ENCODE results near the gene STYXL2.

Gene STYXL2

DNA sequence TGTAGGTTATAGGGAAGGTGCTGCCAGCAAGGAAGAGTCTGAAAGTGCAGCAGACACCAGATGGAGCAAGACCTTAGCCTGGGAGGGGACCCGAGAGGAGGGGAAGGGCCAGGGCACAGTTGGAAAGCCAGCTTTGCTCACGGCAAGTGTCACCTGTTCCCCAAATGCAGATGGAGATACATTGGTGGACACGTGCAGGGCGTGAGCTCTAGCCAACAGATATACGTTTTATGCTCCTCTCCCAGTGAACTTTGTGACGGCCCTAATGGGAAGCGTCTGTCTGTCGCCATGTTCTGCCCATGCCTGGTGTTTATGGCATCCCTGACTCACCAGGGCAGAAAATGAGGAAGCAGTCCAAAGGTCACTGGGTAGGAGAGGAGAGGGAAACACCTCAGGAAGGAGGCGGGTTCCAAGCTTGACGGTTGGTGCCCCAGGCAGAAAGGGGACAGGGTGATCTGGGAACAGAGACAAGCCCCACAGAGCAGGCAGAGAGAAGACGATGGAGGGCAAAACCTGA lies 11.3 kb upstream of the STYXL2 start:
- TF ChIP-seq, protein P1, sequence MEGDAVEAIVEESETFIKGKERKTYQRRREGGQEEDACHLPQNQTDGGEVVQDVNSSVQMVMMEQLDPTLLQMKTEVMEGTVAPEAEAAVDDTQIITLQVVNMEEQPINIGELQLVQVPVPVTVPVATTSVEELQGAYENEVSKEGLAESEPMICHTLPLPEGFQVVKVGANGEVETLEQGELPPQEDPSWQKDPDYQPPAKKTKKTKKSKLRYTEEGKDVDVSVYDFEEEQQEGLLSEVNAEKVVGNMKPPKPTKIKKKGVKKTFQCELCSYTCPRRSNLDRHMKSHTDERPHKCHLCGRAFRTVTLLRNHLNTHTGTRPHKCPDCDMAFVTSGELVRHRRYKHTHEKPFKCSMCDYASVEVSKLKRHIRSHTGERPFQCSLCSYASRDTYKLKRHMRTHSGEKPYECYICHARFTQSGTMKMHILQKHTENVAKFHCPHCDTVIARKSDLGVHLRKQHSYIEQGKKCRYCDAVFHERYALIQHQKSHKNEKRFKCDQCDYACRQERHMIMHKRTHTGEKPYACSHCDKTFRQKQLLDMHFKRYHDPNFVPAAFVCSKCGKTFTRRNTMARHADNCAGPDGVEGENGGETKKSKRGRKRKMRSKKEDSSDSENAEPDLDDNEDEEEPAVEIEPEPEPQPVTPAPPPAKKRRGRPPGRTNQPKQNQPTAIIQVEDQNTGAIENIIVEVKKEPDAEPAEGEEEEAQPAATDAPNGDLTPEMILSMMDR (IDR thresholded peaks at IDR 0.05; ENCODE audit: unreplicated experiment in 3 of 3), result no peak
- Mint-ChIP-seq H3K9me3 (no peaks in the 10 kb centered on the region), H3K4me3 (no peak overlapping the region), H3K27me3 (ENCODE audit: low read depth) (peaks cover 9% of the 10 kb centered on the region), H3K36me3 (ENCODE audit: low read depth) (no peaks in the 10 kb centered on the region), H3K4me1 (peaks cover under 1% of the 10 kb centered on the region), H3K27ac (no peak overlapping the region)

DNA sequence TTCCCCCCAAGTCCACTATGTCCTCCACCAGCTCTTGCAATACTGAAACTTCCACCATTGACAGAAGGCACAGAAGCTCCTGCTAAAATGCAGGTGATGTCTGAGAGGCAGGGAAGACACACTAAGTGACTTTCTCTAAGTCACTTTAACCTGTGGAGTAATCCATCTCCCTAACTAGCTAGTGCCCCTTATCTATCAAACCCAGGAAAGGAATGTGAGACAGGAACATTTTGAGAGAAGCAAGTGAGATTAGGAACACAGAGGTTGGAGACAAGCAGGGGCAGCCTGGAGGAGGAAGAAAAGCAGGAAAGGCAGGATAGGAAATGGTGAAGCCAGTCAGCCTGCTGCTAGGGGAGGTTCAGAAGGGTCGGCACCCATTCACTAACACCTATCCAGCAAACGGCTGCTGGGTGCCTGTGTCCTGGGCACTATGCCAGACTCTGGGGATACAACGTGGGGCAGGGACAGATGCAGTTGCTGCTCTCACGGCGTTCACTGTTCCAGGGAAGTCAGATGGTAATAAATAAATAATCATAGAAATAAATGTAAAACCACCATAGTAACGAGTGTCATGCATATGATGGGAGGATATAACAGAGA lies 10.7 kb upstream of the STYXL2 start:
- TF ChIP-seq, protein P1 (IDR thresholded peaks at IDR 0.05; ENCODE audit: unreplicated experiment in 3 of 3), result no peak

DNA sequence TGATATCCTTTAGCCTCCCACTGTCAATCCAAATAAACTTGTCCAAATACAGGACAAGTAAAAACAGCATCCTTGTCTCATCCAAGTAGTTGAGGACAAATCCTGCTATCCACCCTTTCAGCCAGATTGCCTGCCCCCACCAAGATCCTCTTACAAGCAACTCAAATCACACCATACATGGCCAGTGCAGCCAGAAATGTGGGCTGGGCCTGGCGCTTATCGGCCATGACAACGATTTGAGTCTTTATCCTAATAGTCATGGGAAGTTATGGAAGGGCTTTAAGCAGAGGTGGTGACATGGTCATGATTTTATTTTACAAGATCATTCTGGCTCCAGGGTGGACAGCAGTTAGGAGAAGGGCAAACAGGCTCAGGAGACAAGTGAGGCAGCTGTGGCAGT lies 10.0 kb upstream of the STYXL2 start:
- Mint-ChIP-seq H3K27me3 (ENCODE audit: low read depth) (peaks cover 9% of the 10 kb centered on the region), H3K4me1 (no peaks in the 10 kb centered on the region), H3K36me3 (ENCODE audit: low read depth) (no peaks in the 10 kb centered on the region), H3K27ac (no peak overlapping the region), H3K4me3 (no peak overlapping the region), H3K9me3 (no peaks in the 10 kb centered on the region)
- TF ChIP-seq, protein P1 (IDR thresholded peaks at IDR 0.05; ENCODE audit: unreplicated experiment in 3 of 3), result no peak

More for the DNA sequence above, 10.7 kb upstream of the STYXL2 start:
- Mint-ChIP-seq H3K27me3 (ENCODE audit: low read depth) (peaks cover 9% of the 10 kb centered on the region), H3K4me3 (no peak overlapping the region), H3K36me3 (ENCODE audit: low read depth) (no peaks in the 10 kb centered on the region), H3K9me3 (no peaks in the 10 kb centered on the region), H3K4me1 (no peaks in the 10 kb centered on the region), H3K27ac (no peak overlapping the region)

- Mint-ChIP-seq H3K27ac (no peak overlapping the region), H3K4me1 (no peaks in the 10 kb centered on the region), H3K4me3 (no peak overlapping the region), H3K9me3 (no peaks in the 10 kb centered on the region), H3K36me3 (ENCODE audit: low read depth) (no peaks in the 10 kb centered on the region), H3K27me3 (ENCODE audit: low read depth) (peaks cover 9% of the 10 kb centered on the region)
- TF ChIP-seq, protein P1 (IDR thresholded peaks at IDR 0.05; ENCODE audit: unreplicated experiment in 3 of 3), result no peak
These were observed 9.1 kb upstream of the STYXL2 start for GRCh38 chr1:167084757-167085156.

DNA sequence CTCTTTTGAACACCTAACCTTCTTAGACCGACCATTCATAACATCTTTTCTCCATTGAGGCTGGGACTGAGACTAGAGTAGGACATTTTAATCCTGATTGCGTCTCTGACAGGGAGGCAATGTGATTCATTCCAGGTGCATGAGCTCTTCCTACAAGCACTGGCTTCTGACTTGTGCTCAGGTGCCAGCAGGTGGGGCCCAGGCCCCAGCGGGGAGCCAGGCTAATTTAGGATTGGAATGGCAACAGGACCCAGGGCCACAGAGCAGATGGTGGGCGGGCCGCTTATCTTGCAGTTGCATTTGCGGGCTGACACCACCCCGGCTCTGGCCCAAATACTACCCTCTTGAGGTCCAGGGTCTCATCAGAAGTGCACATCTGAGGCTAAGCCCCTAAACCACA lies 7.8 kb upstream of the STYXL2 start:
- H3K9me3 Mint-ChIP-seq, result no peaks in the 10 kb centered on the region
- no peaks in the 10 kb centered on the region for H3K4me1 Mint-ChIP-seq
- H3K36me3 Mint-ChIP-seq (ENCODE audit: low read depth), result no peaks in the 10 kb centered on the region
- peaks cover 2% of the 10 kb centered on the region for H3K27me3 Mint-ChIP-seq (ENCODE audit: low read depth)
- TF ChIP-seq, protein P1 (IDR thresholded peaks at IDR 0.05; ENCODE audit: unreplicated experiment in 3 of 3), result no peak
- H3K4me3 Mint-ChIP-seq, result no peak overlapping the region
- H3K27ac Mint-ChIP-seq, result no peak overlapping the region

GRCh38 chr1:167086768-167087167 lies 7.1 kb upstream of the STYXL2 start:
- TF ChIP-seq, protein P1 (IDR thresholded peaks at IDR 0.05; ENCODE audit: unreplicated experiment in 3 of 3), result no peak
- H3K27ac Mint-ChIP-seq, result no peak overlapping the region

More at GRCh38 chr1:167086768-167087167, 7.1 kb upstream of the STYXL2 start:
- H3K36me3 Mint-ChIP-seq (ENCODE audit: low read depth), result no peaks in the 10 kb centered on the region
- no peak overlapping the region for H3K4me3 Mint-ChIP-seq
- no peaks in the 10 kb centered on the region for H3K9me3 Mint-ChIP-seq
- no peaks in the 10 kb centered on the region for H3K27me3 Mint-ChIP-seq (ENCODE audit: low read depth)
- no peaks in the 10 kb centered on the region for H3K4me1 Mint-ChIP-seq

Data from nephron (organoid).